GM18526 (cell line): Measurements from ENCODE around the gene CCNI2.

Experiments
- POLR2A ChIP-seq: IDR thresholded peaks from 3 replicates; pipeline ENCODE4 v1.6.1; 2011; ENCODE audit not compliant: insufficient read length; ENCODE audit errors: extremely low read depth

The CCNI2 gene, protein sequence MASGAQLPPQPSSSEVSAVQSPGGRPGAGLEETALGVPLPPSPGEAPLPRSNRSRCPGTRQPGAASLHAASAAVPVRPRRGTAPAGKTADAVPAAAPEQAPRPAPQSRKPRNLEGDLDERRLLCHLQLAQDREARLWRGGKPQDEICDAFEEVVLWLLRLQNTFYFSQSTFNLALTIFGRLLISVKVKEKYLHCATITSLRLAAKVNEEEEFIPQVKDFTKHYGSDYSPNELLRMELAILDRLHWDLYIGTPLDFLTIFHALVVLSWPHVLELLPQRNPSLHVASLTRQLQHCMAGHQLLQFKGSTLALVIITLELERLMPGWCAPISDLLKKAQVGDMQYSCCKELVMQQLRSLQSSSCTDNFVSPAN

DNA sequence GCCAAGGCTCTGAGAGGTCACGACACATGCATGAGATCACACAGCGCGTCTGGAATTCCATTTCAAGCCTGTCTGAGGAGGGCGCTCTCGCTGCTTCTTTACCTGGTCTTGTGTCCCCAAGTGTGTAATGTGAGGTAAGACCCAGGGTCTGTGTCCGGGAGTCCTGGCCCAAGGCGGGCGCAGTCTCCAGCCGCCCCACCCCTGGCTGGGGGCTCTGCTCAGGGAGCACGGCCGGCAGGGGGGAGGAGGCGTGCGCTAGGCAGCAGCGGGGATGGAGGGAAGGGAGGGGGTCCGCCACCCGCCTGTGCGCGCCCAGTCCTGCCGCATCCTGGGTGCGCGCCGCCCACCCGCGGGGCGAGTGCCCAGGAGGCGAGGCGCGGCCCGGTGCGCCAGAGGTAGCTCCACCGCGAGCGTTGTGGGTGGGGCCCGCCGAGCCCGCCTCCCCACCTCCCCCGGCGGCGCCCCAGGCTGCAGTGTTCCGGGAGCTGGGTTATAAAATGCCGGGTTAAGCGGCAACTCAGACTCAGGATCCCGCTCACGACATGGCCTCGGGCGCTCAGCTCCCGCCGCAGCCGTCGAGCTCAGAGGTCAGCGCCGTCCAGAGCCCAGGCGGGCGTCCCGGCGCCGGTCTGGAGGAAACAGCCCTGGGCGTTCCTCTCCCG is at the start of gene CCNI2:
CCNI2 (plus strand) TSS at position 473 of the 662 bp plus-strand sequence; CDS start at position 543, 70 bp downstream.
- TF ChIP-seq POLR2A: peak; percentile 58

DNA sequence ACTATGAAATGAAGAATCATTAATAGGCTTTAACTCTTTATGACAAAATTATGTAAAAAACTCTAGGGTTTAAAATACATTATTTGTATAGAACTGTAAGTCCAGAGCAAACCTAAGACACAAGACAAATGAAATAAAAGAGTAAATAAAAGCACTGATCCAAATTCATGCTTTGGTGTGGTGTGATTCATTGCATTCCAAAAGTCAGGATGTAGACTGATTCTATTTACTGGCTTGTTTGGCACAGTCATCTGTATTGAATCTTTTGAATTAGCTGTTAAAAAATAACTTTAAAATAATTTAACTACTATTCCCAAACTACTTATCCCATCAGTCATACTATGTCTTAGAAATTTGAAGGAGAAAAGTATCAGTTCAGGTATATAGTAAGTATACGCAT is 42.4 kb upstream of the CCNI2 start:
- no peak for TF ChIP-seq POLR2A

DNA sequence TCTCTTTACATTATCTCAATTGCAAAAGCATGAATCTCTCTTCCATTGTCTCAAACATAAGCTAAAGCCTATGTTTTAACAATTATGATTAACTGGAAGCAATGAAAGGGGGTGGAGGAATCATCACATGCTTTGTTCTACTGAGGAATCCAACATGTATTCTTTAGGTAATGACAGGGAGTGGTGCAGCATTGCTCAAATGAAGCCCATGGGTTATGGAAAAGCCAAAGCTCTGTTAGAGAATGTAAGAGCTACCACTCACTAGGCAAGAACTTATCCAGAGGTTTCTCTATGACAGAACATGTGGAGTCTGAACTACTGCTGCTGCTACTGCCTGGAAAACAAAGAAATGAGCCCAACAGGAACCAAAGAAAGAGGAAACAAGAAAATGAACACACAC is 38.6 kb upstream of the CCNI2 start:
- TF ChIP-seq POLR2A: no peak

DNA sequence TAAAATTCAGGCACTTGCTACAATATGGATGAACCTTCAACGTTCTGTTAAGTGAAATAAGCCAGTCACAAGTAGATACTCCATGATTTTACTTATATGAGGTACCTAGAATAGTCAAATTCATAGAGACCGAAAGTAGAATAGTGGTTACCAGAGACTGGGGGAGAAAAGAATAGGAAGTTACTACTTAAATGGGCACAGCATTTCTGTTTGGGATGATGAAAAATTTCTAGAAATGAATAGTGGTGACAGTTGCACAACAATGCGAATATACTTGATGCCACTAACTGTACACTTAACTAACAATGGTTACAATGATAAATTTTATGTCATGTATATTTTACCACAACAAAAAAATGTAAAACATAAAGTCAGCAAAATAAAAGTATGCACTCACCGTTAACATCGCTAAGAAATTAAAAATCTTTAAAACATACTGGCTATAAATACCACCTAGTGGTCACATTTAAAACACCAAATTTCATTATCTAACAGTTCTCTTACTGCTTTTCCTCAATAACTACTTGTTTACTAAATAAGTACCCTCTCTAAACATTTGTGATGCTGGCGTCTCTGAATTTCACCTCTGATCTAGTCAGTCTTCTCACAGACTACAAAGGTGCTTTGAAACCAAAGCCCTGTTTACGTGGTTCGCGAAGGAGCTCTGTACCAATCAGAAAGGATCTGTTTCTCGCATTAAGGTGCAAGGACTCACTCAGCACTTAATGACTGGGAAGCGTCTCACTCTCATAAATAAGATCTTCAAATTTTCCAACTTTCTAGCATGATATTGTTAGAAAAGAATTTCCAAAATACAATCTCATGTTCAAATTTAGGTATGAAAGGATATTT is 32.5 kb upstream of the CCNI2 start:
- no peak for TF ChIP-seq POLR2A

DNA sequence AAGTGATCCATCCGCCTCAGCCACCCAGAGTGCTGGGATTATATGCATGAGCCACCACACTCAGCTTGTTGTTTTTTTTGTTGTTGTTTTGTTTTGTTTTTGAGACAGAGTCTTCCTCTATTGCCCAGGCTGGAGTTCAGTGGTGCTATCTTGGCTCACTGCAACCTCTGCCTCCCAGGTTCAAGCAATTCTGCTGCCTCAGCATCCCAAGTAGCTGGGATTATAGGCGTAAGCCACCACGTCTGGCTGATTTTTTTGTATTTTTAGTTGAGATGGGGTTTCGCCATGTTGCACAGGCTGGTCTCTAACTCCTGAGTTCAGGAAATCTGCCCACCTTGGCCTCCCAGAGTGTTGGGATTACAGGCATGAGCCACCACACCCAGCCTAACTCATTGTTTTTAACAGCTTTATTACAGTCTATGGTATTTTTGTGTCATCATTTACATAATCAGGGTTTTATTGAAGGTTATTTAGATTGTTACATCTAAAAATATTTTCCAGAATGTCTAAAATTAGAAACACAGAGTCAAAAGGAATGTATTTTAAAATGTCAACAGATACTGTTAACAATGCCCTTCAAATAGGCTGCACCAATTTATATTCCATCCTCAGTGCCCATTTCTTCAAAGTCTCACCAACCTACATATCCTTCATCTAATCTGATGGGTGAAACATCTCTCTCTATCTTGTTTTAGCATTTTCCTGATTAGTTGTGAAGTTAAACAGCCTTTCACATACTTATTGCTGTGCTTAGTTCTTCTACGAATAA is 28.5 kb upstream of the CCNI2 start:
- TF ChIP-seq POLR2A: no peak

DNA sequence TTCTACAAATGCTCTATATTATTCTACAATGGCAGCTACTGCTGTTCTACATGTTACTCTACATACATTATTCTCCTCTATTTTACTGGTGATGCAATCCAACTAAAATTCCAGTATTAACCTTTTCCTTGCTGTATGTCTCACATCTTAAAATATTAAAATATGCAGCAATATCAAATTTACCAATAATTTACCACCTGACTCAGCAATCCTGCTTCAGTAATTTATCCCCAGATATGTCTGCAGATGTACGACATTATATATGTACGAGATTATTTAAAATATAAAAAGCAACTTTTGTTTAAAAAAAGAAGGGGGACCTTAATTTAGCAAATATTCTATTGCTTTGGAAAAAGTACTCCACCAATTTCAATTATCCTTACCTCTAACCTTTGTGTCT is 21.5 kb upstream of the CCNI2 start:
- TF ChIP-seq POLR2A: no peak

DNA sequence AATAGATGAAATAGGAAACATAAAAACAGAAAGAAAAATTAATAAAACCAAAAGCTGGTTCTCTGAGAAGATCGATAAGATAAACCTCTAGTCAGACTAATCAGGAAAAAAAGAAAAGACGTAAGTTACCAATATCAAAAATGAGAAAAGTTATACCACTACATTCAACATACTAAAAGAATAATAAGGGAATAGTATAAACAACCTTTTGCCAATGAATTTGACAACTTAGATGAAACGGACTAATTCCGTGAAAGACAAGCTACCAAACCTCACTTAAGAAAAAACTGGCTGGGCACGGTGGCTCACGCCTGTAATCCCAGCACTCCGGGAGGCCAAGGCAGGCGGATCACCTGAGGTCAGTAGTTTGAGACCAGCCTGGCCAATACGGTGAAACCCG is 17.3 kb upstream of the CCNI2 start:
- no peak for TF ChIP-seq POLR2A

DNA sequence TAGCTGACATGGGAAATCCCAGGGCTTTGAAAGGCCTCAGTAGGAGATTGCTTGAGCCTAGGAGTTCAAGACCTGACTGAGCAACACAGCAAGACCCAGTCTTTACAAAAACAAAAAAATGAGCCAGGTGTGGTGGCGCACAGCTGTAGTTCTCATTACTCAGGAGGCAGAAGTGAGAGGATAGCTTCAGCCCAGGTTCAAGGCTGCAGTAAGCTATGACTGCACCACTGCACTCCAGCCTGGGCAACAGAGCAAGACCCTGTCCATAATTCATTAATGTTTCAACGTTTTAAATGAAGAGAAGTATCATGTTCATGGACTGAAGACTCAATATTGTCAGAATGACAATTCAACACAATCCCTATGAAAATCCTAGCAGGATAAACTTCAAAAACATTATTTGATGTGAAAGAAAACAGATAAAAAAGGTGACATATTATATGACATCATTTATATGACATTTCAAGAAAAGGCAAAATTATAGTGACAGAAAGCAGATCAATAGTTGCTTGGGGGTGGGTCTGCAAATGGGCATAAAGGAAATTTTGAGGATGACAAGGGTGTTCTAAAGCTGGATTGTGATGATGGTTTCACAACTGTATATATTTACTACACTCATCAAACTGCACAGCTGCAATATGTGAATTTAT is 13.6 kb upstream of the CCNI2 start:
- no peak for TF ChIP-seq POLR2A

DNA sequence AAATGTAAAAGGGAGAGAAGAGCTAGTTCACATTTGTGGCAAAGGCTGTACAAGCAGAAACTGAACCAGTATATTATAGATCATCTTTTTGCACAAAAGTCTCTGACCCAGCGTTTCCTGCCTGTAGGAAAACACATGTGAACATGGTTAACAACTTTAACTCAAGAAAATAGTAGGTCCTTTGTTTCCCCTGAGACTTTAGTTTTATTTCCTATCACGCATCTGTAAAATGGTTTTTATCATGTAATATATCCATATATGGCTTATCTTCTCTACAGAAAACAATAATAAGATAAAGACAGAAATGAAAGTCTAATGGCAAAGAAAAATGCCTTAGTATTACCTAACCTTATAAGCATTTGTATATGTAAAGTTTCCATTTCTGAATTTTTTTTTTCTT is 12.5 kb upstream of the CCNI2 start:
- no peak for TF ChIP-seq POLR2A

DNA sequence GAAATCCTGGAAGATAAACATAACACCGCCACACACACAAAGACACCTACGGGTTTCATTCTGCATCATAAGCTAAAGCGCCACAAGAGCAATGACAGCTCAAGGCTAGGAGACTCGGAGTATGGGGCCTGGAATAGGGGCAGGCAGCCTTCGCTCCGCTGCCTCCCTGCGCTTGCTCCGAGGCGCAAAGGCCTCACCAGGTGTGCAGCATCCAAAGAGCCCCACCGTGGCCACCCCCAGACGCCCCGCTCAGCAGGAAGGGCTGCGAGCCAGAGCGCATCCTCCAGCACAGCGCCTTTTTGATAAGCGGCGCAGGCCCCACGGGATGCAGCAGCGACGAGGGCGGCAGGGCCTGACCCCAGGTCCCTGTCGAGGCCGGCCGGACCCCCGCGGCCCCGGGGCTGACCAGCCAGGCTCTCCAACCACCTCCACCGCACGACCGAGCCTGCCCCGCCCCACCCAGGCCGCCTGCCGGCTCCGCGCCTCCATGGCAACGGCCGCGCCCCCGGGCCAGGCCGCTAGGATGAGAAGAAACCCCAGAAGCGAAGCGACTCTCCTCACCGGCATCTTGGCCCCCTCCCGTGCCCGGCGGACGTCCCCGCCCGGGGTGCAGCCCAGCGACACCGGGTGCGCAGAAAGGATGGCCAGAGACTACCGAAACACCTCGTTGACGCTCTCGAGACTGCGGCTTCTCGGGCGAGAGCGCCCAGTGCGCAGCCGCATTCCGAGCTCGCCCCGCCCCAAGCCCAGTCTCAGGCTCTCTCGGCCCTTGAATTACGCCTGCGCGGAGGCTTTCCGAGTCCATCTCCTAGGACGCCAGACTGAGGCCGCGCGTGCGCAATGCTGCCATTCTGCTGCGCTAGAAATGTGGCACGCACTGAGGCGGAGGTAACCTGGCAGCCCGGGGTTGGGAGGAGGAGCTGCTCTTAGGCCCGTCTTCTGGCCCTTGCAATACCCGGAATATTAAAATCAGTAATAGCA is 10.1 kb upstream of the CCNI2 start, which contains the start of gene KIF3A:
KIF3A (minus strand) TSS at position 694 of the 981 bp plus-strand sequence; CDS start at position 567, 127 bp downstream.
- peak; percentile 65 for TF ChIP-seq POLR2A

DNA sequence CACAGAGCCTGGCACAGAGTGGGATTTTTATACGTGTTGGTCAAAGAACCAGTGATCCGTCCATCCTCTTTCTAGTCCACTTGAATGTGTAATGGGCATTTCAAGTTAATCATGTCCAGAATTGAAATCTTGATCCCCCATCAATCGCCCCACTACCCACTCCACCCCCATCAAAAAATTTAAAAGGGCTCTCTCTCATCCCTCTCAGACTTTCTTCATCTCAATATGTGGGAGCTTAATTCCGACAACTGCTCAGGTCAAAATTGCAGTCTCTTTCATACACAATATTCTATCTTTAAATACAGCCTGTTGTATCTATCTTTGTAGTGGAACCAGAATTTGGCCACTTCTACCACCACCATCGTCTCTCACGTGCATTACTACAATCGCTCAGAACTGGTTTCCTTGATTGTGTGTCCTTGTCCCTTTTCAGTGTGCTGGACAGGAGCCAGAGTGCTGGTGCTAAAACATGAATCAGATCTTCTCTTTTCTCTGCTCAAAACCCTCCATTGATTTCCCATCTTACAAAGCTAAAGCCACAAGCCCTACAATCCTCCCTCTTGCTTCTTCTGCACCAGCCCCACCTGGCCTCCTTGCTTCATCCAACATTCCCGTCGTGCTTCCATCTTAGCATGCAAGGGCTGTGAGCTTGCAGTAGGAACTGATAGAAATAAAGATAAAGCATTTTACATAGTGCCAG is 9.1 kb upstream of the CCNI2 start:
- no peak for TF ChIP-seq POLR2A

DNA sequence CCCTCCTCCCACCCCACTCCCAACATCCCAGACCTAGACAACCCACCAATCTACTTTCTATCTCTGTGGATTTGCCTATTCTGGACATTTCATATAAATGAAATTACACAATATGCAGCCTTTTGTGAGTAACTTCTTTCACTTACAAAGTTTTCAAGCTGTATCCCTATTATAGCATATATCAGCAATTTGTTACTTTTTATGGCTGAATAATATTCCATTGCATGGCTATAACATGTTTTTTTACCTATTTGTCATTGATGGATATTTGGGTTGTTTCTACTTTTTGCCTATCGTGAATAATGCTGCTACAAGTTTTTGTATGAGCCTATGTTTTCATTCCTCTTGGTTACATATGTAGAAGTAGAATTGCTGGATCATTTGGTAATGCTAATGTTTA is 8.0 kb upstream of the CCNI2 start:
- TF ChIP-seq POLR2A: no peak

DNA sequence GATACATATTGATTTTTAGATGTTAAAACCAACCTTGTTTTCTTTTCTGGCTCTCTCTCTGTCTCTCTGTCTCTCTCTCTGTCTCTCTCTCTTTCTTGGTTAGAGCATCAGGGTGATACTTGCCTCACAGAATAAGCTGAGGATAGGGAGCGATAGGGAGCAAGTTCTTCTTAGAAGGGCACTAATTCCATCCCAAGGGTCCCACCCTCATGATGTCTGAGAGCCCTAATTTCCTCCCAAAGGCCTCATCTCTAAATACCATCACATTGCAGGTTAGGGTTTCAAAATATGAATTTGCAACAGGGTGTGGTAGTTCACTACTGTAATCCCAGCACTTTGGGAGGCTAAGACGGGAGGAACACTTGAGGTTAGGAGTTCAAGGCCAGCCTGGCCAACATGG is 5.1 kb upstream of the CCNI2 start:
- no peak for TF ChIP-seq POLR2A
